Subcutaneous abdominal adipose tissue (tissue), 5 donors: ENCODE measurements around the gene MT3.
A peak's percentile ranks its signal among the peaks of the same experiment; 100 is the strongest.
"Not testable (repeated sequence)": the region's sequence is repeated elsewhere in the genome, so short reads cannot be mapped to it uniquely, and the experiment has no call there.

Experiments
- H3K27ac ChIP-seq: one replicate; pipeline ENCODE4 v1.7.0; 2013; ENCODE audit warnings: low read depth, mild to moderate bottlenecking, inconsistent platforms, low read length, moderate library complexity
- H3K27me3 ChIP-seq, 5 donors: one replicate each; pipeline ENCODE4 v1.7.0; 2013; ENCODE audit warnings: low read length in 5 of 5, inconsistent platforms in 1 of 5; ENCODE audit not compliant: control insufficient read depth in 5 of 5, insufficient read depth in 4 of 5
- H3K36me3 ChIP-seq, 5 donors: one replicate each; pipeline ENCODE4 v1.7.0; 2013; ENCODE audit warnings: low read length in 5 of 5; ENCODE audit not compliant: control insufficient read depth in 5 of 5, insufficient read depth in 5 of 5
- H3K4me1 ChIP-seq, 5 donors: one replicate each; pipeline ENCODE4 v1.7.0; 2013; ENCODE audit warnings: low read length in 5 of 5, mild to moderate bottlenecking in 3 of 5, moderate library complexity in 1 of 5; ENCODE audit not compliant: control insufficient read depth in 5 of 5, insufficient read depth in 5 of 5
- H3K4me3 ChIP-seq, 5 donors: one replicate each; pipeline ENCODE4 v1.7.0; 2013; ENCODE audit warnings: low read length in 5 of 5, low read depth in 1 of 5
- H3K9ac ChIP-seq, 5 donors: one replicate each; pipeline ENCODE4 v1.7.0; 2013; ENCODE audit warnings: low read length in 5 of 5, mild to moderate bottlenecking in 4 of 5, moderate library complexity in 3 of 5
- H3K9me3 ChIP-seq, 5 donors: one replicate each; pipeline ENCODE4 v1.7.0; 2013; ENCODE audit warnings: low read length in 5 of 5; ENCODE audit not compliant: control insufficient read depth in 5 of 5
- donor health status: healthy.
- donor health status: healthy.
- donor health status: healthy.
- donor health status: healthy.
- donor health status: healthy.

MT3 gene

DNA sequence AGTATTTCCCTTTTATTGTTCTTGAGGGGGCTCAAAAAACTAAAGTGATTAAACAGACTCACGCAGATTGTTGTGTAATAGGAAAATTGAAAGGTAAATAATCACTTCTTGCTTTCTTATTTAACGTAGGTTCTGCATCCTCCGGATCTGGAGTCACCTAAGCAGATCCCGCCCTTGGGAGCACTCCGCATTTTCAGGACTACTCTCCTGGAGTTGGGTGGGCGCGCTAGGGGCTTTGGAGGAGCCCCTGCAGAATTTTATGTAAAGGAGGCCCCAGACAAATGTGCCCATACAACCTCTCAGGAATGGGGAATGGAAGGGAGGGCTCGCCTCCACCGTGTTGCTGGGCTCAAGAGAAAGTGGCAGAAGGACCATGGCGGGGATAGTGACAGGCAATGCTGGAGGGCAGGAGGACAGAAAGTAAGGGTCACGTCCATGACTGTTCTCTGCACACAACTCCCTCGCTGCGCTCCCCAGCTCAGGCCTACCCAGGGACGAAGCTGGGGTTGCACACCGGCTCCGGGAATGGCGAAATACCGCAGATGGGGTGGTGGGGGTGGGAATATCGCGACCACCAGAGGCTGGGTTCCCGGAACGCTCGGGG, 27.4 kb downstream of the MT3 start:
- H3K27me3 ChIP-seq: no peaks in the 10 kb centered on the region
- no peak overlapping the region for H3K27ac ChIP-seq

GRCh38 chr16:56617212-56618085, 28.1 kb downstream of the MT3 start:
- H3K4me3 ChIP-seq: peak overlapping the region; percentile 53 to 83 (median 63)
- H3K36me3 ChIP-seq: no peaks in the 10 kb centered on the region
- H3K4me1 ChIP-seq: peaks cover 4 to 37% (median 31%) of the 10 kb centered on the region in 5 donors
- H3K9ac ChIP-seq: peak overlapping the region in 2 of 5 donors; percentile 60 to 73
- no peaks in the 10 kb centered on the region for H3K9me3 ChIP-seq
- H3K27me3 ChIP-seq: no peaks in the 10 kb centered on the region
- H3K27ac ChIP-seq: no peak overlapping the region

More for the DNA sequence above, 27.4 kb downstream of the MT3 start:
- Histone ChIP-seq H3K4me1 (peaks cover 5 to 37% (median 33%) of the 10 kb centered on the region in 5 donors), H3K9me3 (no peaks in the 10 kb centered on the region), H3K4me3 (peak overlapping the region in 4 of 5 donors; percentile 53 to 65 (median 62)), H3K36me3 (no peaks in the 10 kb centered on the region), H3K9ac (peak overlapping the region in 2 of 5 donors; percentile 60 to 73)

DNA sequence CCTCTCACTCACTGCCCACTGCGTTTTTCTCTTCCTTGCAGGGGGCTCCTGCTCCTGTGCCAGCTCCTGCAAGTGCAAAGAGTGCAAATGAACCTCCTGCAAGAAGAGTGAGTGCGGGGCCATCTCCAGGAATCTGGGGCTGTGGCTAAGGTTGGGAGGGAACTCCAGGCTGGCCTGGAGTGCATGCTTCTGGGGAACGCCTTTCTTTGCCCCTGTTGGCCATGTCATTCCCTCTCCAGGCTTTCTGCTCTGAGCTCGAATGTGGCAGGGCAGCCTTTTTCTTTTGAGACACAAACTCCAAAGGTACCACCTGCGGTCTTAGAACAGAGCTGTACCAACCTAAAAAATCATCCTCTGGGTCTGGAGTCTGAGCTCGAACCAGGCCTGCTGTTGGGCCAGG, 28.8 kb downstream of the MT3 start:
- Histone ChIP-seq H3K4me1 (peaks cover 4 to 37% (median 31%) of the 10 kb centered on the region in 5 donors), H3K27me3 (no peaks in the 10 kb centered on the region), H3K9ac (peak overlapping the region in 1 of 5 donors; percentile 28), H3K36me3 (no peaks in the 10 kb centered on the region), H3K9me3 (no peaks in the 10 kb centered on the region), H3K4me3 (peak overlapping the region; percentile 53 to 83 (median 63)), H3K27ac (no peak overlapping the region)

DNA sequence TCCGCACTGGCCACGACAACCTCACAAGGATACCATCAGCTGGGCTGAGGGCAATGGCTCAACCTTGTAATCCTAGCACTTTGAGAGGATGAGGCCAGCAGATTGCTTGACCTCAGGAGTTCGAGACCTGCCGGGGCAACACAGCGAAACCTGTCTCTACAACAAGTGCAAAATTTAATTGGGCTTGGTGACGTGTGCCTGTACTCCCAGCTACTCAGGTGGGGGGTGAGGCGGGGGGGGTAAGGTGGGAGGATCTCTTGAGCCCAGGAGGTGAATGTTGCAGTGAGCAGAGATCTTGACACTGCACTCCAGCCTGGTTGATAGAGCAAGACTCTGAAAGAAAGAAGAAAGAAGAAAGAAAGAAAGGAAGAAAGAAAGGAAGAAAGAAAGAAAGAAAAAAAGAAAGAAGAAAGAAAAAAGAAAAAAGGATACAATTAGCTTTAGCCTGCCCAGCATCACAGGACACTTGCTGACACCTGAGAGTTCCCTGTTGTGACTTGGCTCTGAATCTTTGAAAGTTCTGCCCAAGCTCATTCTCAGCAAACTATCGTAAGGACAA, 31.1 kb downstream of the MT3 start:
- Histone ChIP-seq H3K9me3 (no peaks in the 10 kb centered on the region), H3K27ac (no peak overlapping the region), H3K9ac (no peak overlapping the region), H3K27me3 (no peaks in the 10 kb centered on the region), H3K4me1 (peaks cover 4 to 44% (median 39%) of the 10 kb centered on the region in 5 donors), H3K36me3 (no peaks in the 10 kb centered on the region), H3K4me3 (no peak overlapping the region)

DNA sequence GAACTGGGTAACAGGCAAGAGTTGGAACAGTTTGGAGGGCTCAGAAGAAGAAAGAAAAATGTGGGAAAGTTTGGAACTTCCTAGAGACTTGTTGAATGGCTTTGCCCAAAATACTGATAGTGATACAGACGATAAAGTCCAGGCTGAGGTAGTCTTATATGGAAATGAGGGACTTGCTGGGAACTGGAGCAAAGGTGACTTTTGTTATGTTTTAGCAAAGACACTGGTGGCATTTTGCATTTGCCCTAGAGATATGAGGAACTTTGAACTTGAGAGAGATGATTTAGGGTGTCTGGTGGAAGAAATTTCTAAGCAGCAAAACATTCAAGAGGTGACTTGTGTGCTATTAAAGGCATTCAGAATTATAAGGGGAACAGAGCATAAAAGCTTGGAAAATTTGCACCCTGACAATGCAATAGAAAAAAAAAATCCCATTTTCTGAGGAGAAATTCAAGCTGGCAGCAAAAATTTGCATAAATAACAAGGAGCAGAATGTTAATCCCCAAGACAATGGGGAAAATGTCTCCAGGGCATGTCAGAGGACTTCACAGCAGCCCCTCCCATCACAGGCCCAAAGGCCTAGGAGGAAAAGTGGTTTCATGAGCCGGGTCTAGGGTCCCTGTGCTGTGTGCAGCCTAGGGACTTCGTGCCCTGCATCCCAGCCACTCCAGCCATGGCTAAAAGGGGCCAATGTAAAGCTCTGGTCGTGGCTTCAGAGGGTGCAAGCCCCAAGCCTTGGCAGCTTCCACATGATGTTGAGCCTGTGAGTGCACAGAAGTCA, 32.5 kb downstream of the MT3 start:
- H3K9ac ChIP-seq, H3K9me3 ChIP-seq, H3K27ac ChIP-seq, H3K27me3 ChIP-seq, H3K4me3 ChIP-seq, H3K36me3 ChIP-seq: not testable (repeated sequence)
- H3K4me1 ChIP-seq: peaks cover 6 to 56% (median 50%) of the 10 kb centered on the region in 5 donors

- H3K4me3 ChIP-seq, H3K9me3 ChIP-seq, H3K9ac ChIP-seq, H3K36me3 ChIP-seq, H3K27ac ChIP-seq, H3K27me3 ChIP-seq: not testable (repeated sequence)
- peaks cover 5 to 47% (median 41%) of the 10 kb centered on the region in 5 donors for H3K4me1 ChIP-seq
Measured at GRCh38 chr16:56623184-56623583, 33.9 kb downstream of the MT3 start.

DNA sequence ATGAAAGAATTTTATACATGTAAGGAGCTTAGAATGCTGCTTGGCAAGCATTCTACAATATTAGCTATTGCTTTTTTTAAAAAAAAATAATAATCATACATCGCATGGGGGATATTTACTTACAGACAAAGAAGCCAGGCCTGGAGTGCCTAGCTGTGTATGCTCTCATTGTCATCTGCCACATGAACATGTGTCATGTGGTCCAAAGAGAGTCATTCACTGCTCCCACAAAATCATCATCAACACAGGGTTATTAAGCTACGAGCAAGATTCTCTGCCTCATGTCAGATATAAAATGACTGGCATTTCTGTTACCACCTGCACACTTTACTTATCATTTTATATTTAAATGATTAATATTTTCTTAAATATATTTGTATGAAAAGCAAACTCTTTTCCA, 34.3 kb downstream of the MT3 start:
- H3K4me1 ChIP-seq: peaks cover 5 to 42% (median 38%) of the 10 kb centered on the region in 5 donors
- no peak overlapping the region for H3K4me3 ChIP-seq
- H3K9ac ChIP-seq: no peak overlapping the region
- no peaks in the 10 kb centered on the region for H3K36me3 ChIP-seq
- H3K27me3 ChIP-seq: no peaks in the 10 kb centered on the region
- no peak overlapping the region for H3K27ac ChIP-seq
- H3K9me3 ChIP-seq: no peaks in the 10 kb centered on the region

GRCh38 chr16:56625140-56625942, 36.0 kb downstream of the MT3 start, which contains the start of gene MT1E:
MT1E (plus strand) TSS chr16:56625781; CDS start chr16:56625852, 71 bp downstream.
- peak within 1 kb of the TSS; percentile 75 to 92 (median 87) for H3K4me3 ChIP-seq
- H3K9me3 ChIP-seq: no peaks in the 10 kb centered on the region
- peak within 1 kb of the TSS; percentile 91 for H3K27ac ChIP-seq
- peak within 1 kb of the TSS; percentile 69 to 94 (median 85) for H3K9ac ChIP-seq
- H3K36me3 ChIP-seq: no peaks in the 10 kb centered on the region
- H3K4me1 ChIP-seq: peaks cover 5 to 43% (median 35%) of the 10 kb centered on the region in 5 donors
- no peaks in the 10 kb centered on the region for H3K27me3 ChIP-seq
